Liver (tissue), 9 donors: ENCODE measurements around the gene CYFIP1. TPM values are rescaled to one million over a fixed set of nuclear protein-coding genes. Genes with fewer than 3 reads are reported as not detected.

Source experiments
- DNase-seq: peaks from one replicate; pipeline ENCODE4 v3.0.0-alpha.2; 2017; ENCODE audit warnings: low spot score
- H3K27ac ChIP-seq, 2 donors: one replicate each; pipeline ENCODE4 v1.7.0; 2013; ENCODE audit warnings: inconsistent platforms in 2 of 2, low read length in 2 of 2, control low read depth in 1 of 2, low read depth in 1 of 2, mild to moderate bottlenecking in 1 of 2
- H3K27me3 ChIP-seq, 4 donors: one replicate each; pipeline versions ENCODE4 v1.6.1 to v1.7.0; 2013; ENCODE audit warnings: low read length in 3 of 4, inconsistent platforms in 1 of 4, mild to moderate bottlenecking in 1 of 4, moderate library complexity in 1 of 4; ENCODE audit not compliant: control insufficient read depth in 4 of 4, insufficient read depth in 4 of 4
- H3K36me3 ChIP-seq, 4 donors: one replicate each; pipeline versions ENCODE4 v1.6.1 to v1.7.0; 2013; ENCODE audit warnings: low read length in 3 of 4, mild to moderate bottlenecking in 3 of 4, low read depth in 1 of 4, moderate library complexity in 1 of 4; ENCODE audit not compliant: control insufficient read depth in 4 of 4, insufficient read depth in 3 of 4
- H3K4me1 ChIP-seq, 4 donors: one replicate each; pipeline versions ENCODE4 v1.6.1 to v1.7.0; 2013; ENCODE audit warnings: low read length in 3 of 4, mild to moderate bottlenecking in 3 of 4, moderate library complexity in 1 of 4; ENCODE audit not compliant: control insufficient read depth in 4 of 4, insufficient read depth in 4 of 4
- H3K4me3 ChIP-seq, 3 donors: one replicate each; pipeline versions ENCODE4 v1.6.1 to v1.7.0; 2013; ENCODE audit warnings: low read length in 3 of 3, control low read depth in 1 of 3, low read depth in 1 of 3, mild to moderate bottlenecking in 1 of 3
- H3K9ac ChIP-seq, 2 donors: one replicate each; pipeline ENCODE4 v1.7.0; 2013; ENCODE audit warnings: low read length in 2 of 2, mild to moderate bottlenecking in 2 of 2, moderate library complexity in 2 of 2, control low read depth in 1 of 2, low read depth in 1 of 2
- H3K9me3 ChIP-seq, 4 donors: one replicate each; pipeline versions ENCODE4 v1.6.1 to v1.7.0; 2013; ENCODE audit warnings: low read length in 3 of 4; ENCODE audit not compliant: control insufficient read depth in 4 of 4
- EGR1 ChIP-seq, 2 donors: IDR thresholded peaks; 2 replicates each; pipeline ENCODE4 v1.6.1; 2016 to 2018; ENCODE audit warnings: antibody characterized with exemption in 2 of 2, low read depth in 2 of 2
- FOXA1 ChIP-seq: IDR thresholded peaks from 2 replicates; pipeline ENCODE4 v1.6.1; 2016; ENCODE audit warnings: antibody characterized with exemption
- FOXA2 ChIP-seq: IDR thresholded peaks from 2 replicates; pipeline ENCODE4 v1.6.1; 2016; ENCODE audit warnings: antibody characterized with exemption
- GABPA ChIP-seq, 2 donors: IDR thresholded peaks in 1 of 2; conservative IDR thresholded peaks in 1 of 2; 2 replicates each; pipeline ENCODE4 v1.6.1; 2016; ENCODE audit warnings: antibody characterized with exemption in 2 of 2, mild to moderate bottlenecking in 1 of 2, moderate library complexity in 1 of 2
- HNF4A ChIP-seq, 2 donors: conservative IDR thresholded peaks; 2 replicates each; pipeline ENCODE4 v1.6.1; 2016; ENCODE audit warnings: antibody characterized with exemption in 2 of 2, mild to moderate bottlenecking in 2 of 2
- HNF4G ChIP-seq: IDR thresholded peaks from 2 replicates; pipeline ENCODE4 v1.6.1; 2016; ENCODE audit warnings: antibody characterized with exemption
- JUND ChIP-seq, 2 donors: IDR thresholded peaks; 2 replicates each; pipeline ENCODE4 v1.6.1; 2016; ENCODE audit warnings: antibody characterized with exemption in 2 of 2
- NR2F2 ChIP-seq: IDR thresholded peaks from 2 replicates; pipeline ENCODE4 v1.6.1; 2016; ENCODE audit warnings: antibody characterized with exemption
- RAD21 ChIP-seq, 2 donors: IDR thresholded peaks; 2 replicates each; pipeline ENCODE4 v1.6.1; 2016; ENCODE audit warnings: antibody characterized with exemption in 2 of 2, mild to moderate bottlenecking in 2 of 2
- RXRA ChIP-seq, 2 donors: IDR thresholded peaks; 2 replicates each; pipeline ENCODE4 v1.6.1; 2017 to 2018; ENCODE audit warnings: antibody characterized with exemption in 2 of 2, mild to moderate bottlenecking in 1 of 2
- SP1 ChIP-seq: IDR thresholded peaks from 2 replicates; pipeline ENCODE4 v1.6.1; 2018; ENCODE audit warnings: antibody characterized with exemption, mild to moderate bottlenecking
- TAF1 ChIP-seq: conservative IDR thresholded peaks from 2 replicates; pipeline ENCODE4 v1.6.1; 2016; ENCODE audit warnings: antibody characterized with exemption, mild to moderate bottlenecking
- YY1 ChIP-seq: IDR thresholded peaks from 2 replicates; pipeline ENCODE4 v1.6.1; 2016; ENCODE audit warnings: antibody characterized with exemption, mild to moderate bottlenecking
- ZBTB33 ChIP-seq: IDR thresholded peaks from 2 replicates; pipeline ENCODE4 v1.6.1; 2016; ENCODE audit warnings: antibody characterized with exemption
- WGBS: extraction: QIAGEN DNeasy Blood & Tissue Kit; methylation state at CpG from one replicate; pipeline ENCODE4 v1.1.7; 2013; 5-methylcytosine and 5-hydroxymethylcytosine counted together
- polyA plus RNA-seq, 2 donors: library from polyadenylated mRNA; stranded (reverse) in 1 of 2; unstranded in 1 of 2; fragments of 200-250 nt in 1 of 2; fragments of >200 nt in 1 of 2; fragmentation: Nextera tagmentation in 1 of 2; extraction: Ambion mirVana in 1 of 2; gene quantifications; one replicate each; pipeline versions ENCODE4 v1.2.1 to v1.2.3, GENCODE V29; 2013 to 2015
- total RNA-seq, 2 donors: library from RNA; depleted of rRNA; stranded (reverse); fragments of >200 nt; gene quantifications; one replicate each; pipeline ENCODE4 v1.2.3, GENCODE V29; 2014
- TF ChIP-seq, protein P1 (sequence below): IDR thresholded peaks from 2 replicates; pipeline ENCODE4 v1.6.1; 2016; ENCODE audit warnings: antibody characterized with exemption
- TF ChIP-seq, protein P2 (sequence below): fragments of 150-350 bp; IDR thresholded peaks from 2 replicates; pipeline ENCODE4 v1.5.1; 2017; ENCODE audit warnings: improper control_type of control experiment, low read depth, low read length; ENCODE audit not compliant: missing input control
- TF ChIP-seq, protein P3 (sequence below): IDR thresholded peaks from 2 replicates; pipeline ENCODE4 v1.6.1; 2016; ENCODE audit warnings: antibody characterized with exemption
- donor health status: healthy.
- donor health status: healthy.
- donor health status: healthy.
- donor health status: healthy.
- donor health status: healthy.

CYFIP1 gene
- total and polyA plus RNA-seq, 4 donors: 13.5 to 48.3 (median 38.3) TPM

- no peak overlapping the region for H3K4me3 ChIP-seq
- H3K4me1 ChIP-seq: no peaks in the 10 kb centered on the region
- H3K36me3 ChIP-seq: peaks cover 6 to 40% (median 19%) of the 10 kb centered on the region in 4 donors
- no peak overlapping the region for H3K9ac ChIP-seq
- H3K27ac ChIP-seq: no peak overlapping the region
- WGBS: 91% methylated on average over 4 of the region's 4 CpGs
- no peaks in the 10 kb centered on the region for H3K27me3 ChIP-seq
- DNase-seq: no peak
- TF ChIP-seq JUND (IDR thresholded peaks at IDR 0.05): no peak
- no peak for TF ChIP-seq HNF4G
- no peak for TF ChIP-seq SP1
- TF ChIP-seq TAF1: no peak
- no peaks in the 10 kb centered on the region for H3K9me3 ChIP-seq
Measured at GRCh38 chr15:22851513-22851912, 128.7 kb downstream of the CYFIP1 start.

DNA sequence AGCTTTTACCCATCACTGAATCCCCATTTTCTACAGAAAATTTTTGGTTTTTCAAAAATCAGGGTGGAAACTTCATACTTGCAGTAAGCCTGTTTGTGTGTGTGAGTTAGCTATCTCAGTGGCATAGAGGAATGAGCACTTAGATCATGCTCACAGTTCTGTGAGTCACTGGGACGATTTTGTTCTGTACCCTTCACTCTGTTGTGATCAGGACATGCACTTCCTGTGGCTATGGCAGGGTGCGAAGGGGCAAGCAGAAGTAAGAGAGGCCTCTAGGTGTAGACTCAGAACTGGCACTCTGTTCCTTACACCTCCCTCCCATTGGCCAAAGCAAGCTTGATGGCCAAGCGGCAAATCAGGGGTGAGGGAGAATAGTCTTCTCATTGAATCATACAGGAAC is 130.1 kb downstream of the CYFIP1 start:
- Histone ChIP-seq H3K9me3 (no peaks in the 10 kb centered on the region), H3K4me3 (no peak overlapping the region), H3K27ac (no peak overlapping the region), H3K4me1 (no peaks in the 10 kb centered on the region), H3K9ac (no peak overlapping the region), H3K27me3 (no peaks in the 10 kb centered on the region), H3K36me3 (peaks cover 8 to 40% (median 19%) of the 10 kb centered on the region in 4 donors)
- WGBS: 88% methylated on average over 3 of the region's 3 CpGs
- DNase-seq: no peak
- TF ChIP-seq JUND (IDR thresholded peaks at IDR 0.05) (no peak), TAF1 (no peak), GABPA (IDR thresholded peaks at IDR 0.05 in 1 of 2, conservative IDR thresholded peaks at IDR 0.05 in 1 of 2) (no peak), FOXA1 (no peak), RXRA (IDR thresholded peaks at IDR 0.05) (no peak), NR2F2 (no peak), YY1 (no peak), HNF4A (conservative IDR thresholded peaks at IDR 0.05) (no peak)
- TF ChIP-seq, protein P1, sequence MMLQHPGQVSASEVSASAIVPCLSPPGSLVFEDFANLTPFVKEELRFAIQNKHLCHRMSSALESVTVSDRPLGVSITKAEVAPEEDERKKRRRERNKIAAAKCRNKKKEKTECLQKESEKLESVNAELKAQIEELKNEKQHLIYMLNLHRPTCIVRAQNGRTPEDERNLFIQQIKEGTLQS: no peak
- TF ChIP-seq, protein P2, sequence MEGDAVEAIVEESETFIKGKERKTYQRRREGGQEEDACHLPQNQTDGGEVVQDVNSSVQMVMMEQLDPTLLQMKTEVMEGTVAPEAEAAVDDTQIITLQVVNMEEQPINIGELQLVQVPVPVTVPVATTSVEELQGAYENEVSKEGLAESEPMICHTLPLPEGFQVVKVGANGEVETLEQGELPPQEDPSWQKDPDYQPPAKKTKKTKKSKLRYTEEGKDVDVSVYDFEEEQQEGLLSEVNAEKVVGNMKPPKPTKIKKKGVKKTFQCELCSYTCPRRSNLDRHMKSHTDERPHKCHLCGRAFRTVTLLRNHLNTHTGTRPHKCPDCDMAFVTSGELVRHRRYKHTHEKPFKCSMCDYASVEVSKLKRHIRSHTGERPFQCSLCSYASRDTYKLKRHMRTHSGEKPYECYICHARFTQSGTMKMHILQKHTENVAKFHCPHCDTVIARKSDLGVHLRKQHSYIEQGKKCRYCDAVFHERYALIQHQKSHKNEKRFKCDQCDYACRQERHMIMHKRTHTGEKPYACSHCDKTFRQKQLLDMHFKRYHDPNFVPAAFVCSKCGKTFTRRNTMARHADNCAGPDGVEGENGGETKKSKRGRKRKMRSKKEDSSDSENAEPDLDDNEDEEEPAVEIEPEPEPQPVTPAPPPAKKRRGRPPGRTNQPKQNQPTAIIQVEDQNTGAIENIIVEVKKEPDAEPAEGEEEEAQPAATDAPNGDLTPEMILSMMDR: no peak
- TF ChIP-seq, protein P3, sequence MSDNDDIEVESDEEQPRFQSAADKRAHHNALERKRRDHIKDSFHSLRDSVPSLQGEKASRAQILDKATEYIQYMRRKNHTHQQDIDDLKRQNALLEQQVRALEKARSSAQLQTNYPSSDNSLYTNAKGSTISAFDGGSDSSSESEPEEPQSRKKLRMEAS: no peak

GRCh38 chr15:22846073-22846472 is 134.1 kb downstream of the CYFIP1 start:
- no peak for DNase-seq
- Histone ChIP-seq H3K9ac (no peak overlapping the region), H3K36me3 (peaks cover 7 to 26% (median 10%) of the 10 kb centered on the region in 4 donors), H3K27ac (no peak overlapping the region), H3K4me1 (no peaks in the 10 kb centered on the region), H3K27me3 (no peaks in the 10 kb centered on the region), H3K9me3 (no peaks in the 10 kb centered on the region), H3K4me3 (no peak overlapping the region)
- 98% methylated on average over 6 of the region's 6 CpGs for WGBS
- TF ChIP-seq, protein P2: no peak
- no peak for TF ChIP-seq JUND (IDR thresholded peaks at IDR 0.05)
- no peak for TF ChIP-seq NR2F2
- no peak for TF ChIP-seq ZBTB33
- no peak for TF ChIP-seq EGR1 (IDR thresholded peaks at IDR 0.05; ENCODE audit: low read depth in 2 of 2)
- no peak for TF ChIP-seq SP1
- no peak for TF ChIP-seq FOXA1
- TF ChIP-seq GABPA (IDR thresholded peaks at IDR 0.05 in 1 of 2, conservative IDR thresholded peaks at IDR 0.05 in 1 of 2): no peak
- no peak for TF ChIP-seq HNF4G
- TF ChIP-seq RAD21 (IDR thresholded peaks at IDR 0.05): no peak
- TF ChIP-seq, protein P3: no peak
- TF ChIP-seq FOXA2: no peak
- TF ChIP-seq YY1: no peak
- TF ChIP-seq RXRA (IDR thresholded peaks at IDR 0.05): no peak
